H1 (cell line): ENCODE results near the gene RPS25. TPM values are rescaled to one million over a fixed set of nuclear protein-coding genes. Genes with fewer than 3 reads are reported as not detected.
A peak's percentile ranks its signal among the peaks of the same experiment; 100 is the strongest.

Source experiments
- CTCF ChIA-PET: fragments of 300-600 bp; sonication (Branson Sonifier 250); formaldehyde crosslinking; loops from one replicate; lab custom pipeline; 2021; ENCODE audit not compliant: partially characterized antibody; lab: Charles Lee
- POLR2A ChIA-PET: fragments of 300-600 bp; sonication (Branson Sonifier 250); formaldehyde crosslinking; loops from one replicate; lab custom pipeline; 2021; ENCODE audit warnings: inconsistent platforms; ENCODE audit not compliant: partially characterized antibody; lab: Charles Lee
- DNase-seq, 2 experiments: peaks; one replicate each; pipeline versions ENCODE4 v3.0.0 to v3.0.0-alpha.2; 2010 to 2022; ENCODE audit warnings: low spot score in 2 of 2, low read depth in 1 of 2, mixed read lengths in 1 of 2
- FAIRE-seq: peaks from 2 replicates; lab custom pipeline; 2011; peaks lifted over from hg19 to GRCh38; lab: Jason Lieb, UNC
- H2AFZ ChIP-seq: 2 replicates; pipeline ENCODE4 v1.8.1; 2012; ENCODE audit warnings: low read length, inconsistent platforms
- H2AK5ac ChIP-seq: 2 replicates; pipeline ENCODE4 v1.6.1; 2013; ENCODE audit warnings: low read depth, low read length
- H2BK120ac ChIP-seq: replicated peaks from 2 replicates; pipeline ENCODE3; 2013; ENCODE audit warnings: low read depth, low read length, inconsistent platforms
- H2BK12ac ChIP-seq: 2 replicates; pipeline ENCODE4 v1.6.1; 2013; ENCODE audit warnings: low read depth, low read length
- H2BK15ac ChIP-seq: 2 replicates; pipeline ENCODE4 v1.6.1; 2013; ENCODE audit warnings: low read length
- H2BK20ac ChIP-seq: 2 replicates; pipeline ENCODE4 v1.6.1; 2013; ENCODE audit warnings: low read length
- H2BK5ac ChIP-seq: 2 replicates; pipeline ENCODE4 v1.6.1; 2013; ENCODE audit warnings: low read depth, low read length
- H3K14ac ChIP-seq: 2 replicates; pipeline ENCODE4 v1.6.1; 2013; ENCODE audit warnings: inconsistent platforms; ENCODE audit not compliant: insufficient read length
- H3K18ac ChIP-seq: 2 replicates; pipeline ENCODE4 v1.6.1; 2013; ENCODE audit warnings: low read length; ENCODE audit errors: extremely low read depth
- H3K23ac ChIP-seq: 2 replicates; pipeline ENCODE4 v1.6.1; 2013; ENCODE audit warnings: inconsistent platforms; ENCODE audit not compliant: insufficient read length
- H3K23me2 ChIP-seq: 2 replicates; pipeline ENCODE4 v1.6.1; 2013; ENCODE audit warnings: low read depth, low read length
- H3K27ac ChIP-seq: 2 replicates; pipeline ENCODE4 v1.6.1; 2011; ENCODE audit warnings: low read depth, low read length, inconsistent platforms
- H3K27me3 ChIP-seq, 4 experiments: replicated peaks in 1 of 4; 1 replicate in 1 of 4; 2 replicates in 3 of 4; pipeline versions ENCODE4 v1.6.1 to v1.8.1; 2011 to 2013; ENCODE audit warnings: low read length in 3 of 4, mild to moderate bottlenecking in 3 of 4, inconsistent platforms in 2 of 4, mixed read lengths in 2 of 4, moderate library complexity in 1 of 4; ENCODE audit not compliant: control insufficient read depth in 3 of 4, insufficient read depth in 3 of 4; ENCODE audit errors: extremely low read depth in 1 of 4
- H3K36me3 ChIP-seq, 4 experiments: 2 replicates each; pipeline versions ENCODE4 v1.6.1 to v1.8.1; 2011 to 2013; ENCODE audit warnings: mild to moderate bottlenecking in 4 of 4, low read length in 3 of 4, moderate library complexity in 2 of 4, control low read depth in 1 of 4, inconsistent platforms in 1 of 4; ENCODE audit not compliant: insufficient read depth in 4 of 4, control insufficient read depth in 2 of 4
- H3K4ac ChIP-seq: replicated peaks from 2 replicates; pipeline ENCODE3; 2013; ENCODE audit warnings: low read length, low read depth, mixed read lengths, inconsistent platforms; ENCODE audit not compliant: insufficient read length
- H3K4me1 ChIP-seq, 4 experiments: replicated peaks in 1 of 4; 1 replicate in 1 of 4; 2 replicates in 3 of 4; pipeline versions ENCODE4 v1.6.1 to v1.8.1; 2011 to 2013; ENCODE audit warnings: low read length in 3 of 4, inconsistent platforms in 2 of 4, mixed read lengths in 1 of 4; ENCODE audit not compliant: insufficient read depth in 4 of 4, control insufficient read depth in 3 of 4
- H3K4me2 ChIP-seq, 2 experiments: 2 replicates each; pipeline versions ENCODE4 v1.6.1 to v1.8.1; 2011 to 2013; ENCODE audit warnings: low read depth in 2 of 2, low read length in 2 of 2, control low read depth in 1 of 2, inconsistent platforms in 1 of 2, mild to moderate bottlenecking in 1 of 2; ENCODE audit not compliant: insufficient read depth in 1 of 2
- H3K4me3 ChIP-seq, 4 experiments: fragments of 200-600, 300-600 bp in 1 of 4; sonication (generic), shearing (Covaris generic), sonication (Bioruptor Twin) in 1 of 4; 2 replicates each; pipeline versions ENCODE4 v1.5.1 to v1.8.1; 2011 to 2016; ENCODE audit warnings: low read length in 4 of 4, low read depth in 3 of 4, control low read depth in 2 of 4, inconsistent platforms in 2 of 4, mild to moderate bottlenecking in 2 of 4, mixed read lengths in 1 of 4, moderate library complexity in 1 of 4; ENCODE audit not compliant: insufficient read depth in 2 of 4; ENCODE audit errors: extremely low read depth in 1 of 4
- H3K56ac ChIP-seq: replicated peaks from 2 replicates; pipeline ENCODE3; 2013; ENCODE audit warnings: low read depth, mild to moderate bottlenecking, mixed read lengths, low read length, inconsistent platforms; ENCODE audit not compliant: insufficient read length
- H3K79me1 ChIP-seq: 2 replicates; pipeline ENCODE4 v1.6.1; 2013; ENCODE audit warnings: low read depth, low read length, control low read depth
- H3K79me2 ChIP-seq, 2 experiments: 2 replicates each; pipeline versions ENCODE4 v1.6.1 to v1.8.1; 2012 to 2013; ENCODE audit warnings: low read length in 2 of 2, mild to moderate bottlenecking in 2 of 2, inconsistent platforms in 1 of 2; ENCODE audit not compliant: insufficient read depth in 2 of 2, control insufficient read depth in 1 of 2
- H3K9ac ChIP-seq, 4 experiments: replicated peaks in 1 of 4; 1 replicate in 1 of 4; 2 replicates in 3 of 4; pipeline versions ENCODE4 v1.6.1 to v1.8.1; 2011 to 2013; ENCODE audit warnings: low read depth in 3 of 4, low read length in 3 of 4, control low read depth in 2 of 4, mild to moderate bottlenecking in 2 of 4, moderate library complexity in 2 of 4, inconsistent platforms in 1 of 4; ENCODE audit errors: extremely low read depth in 1 of 4
- H3K9me3 ChIP-seq, 2 experiments: 2 replicates each; pipeline versions ENCODE4 v1.6.1 to v1.8.1; 2012 to 2013; ENCODE audit warnings: mild to moderate bottlenecking in 2 of 2, moderate library complexity in 2 of 2, control low read depth in 1 of 2, inconsistent platforms in 1 of 2, low read depth in 1 of 2, low read length in 1 of 2, mixed read lengths in 1 of 2; ENCODE audit not compliant: insufficient read depth in 2 of 2
- H4K20me1 ChIP-seq, 2 experiments: replicated peaks in 1 of 2; 2 replicates each; pipeline versions ENCODE3 to v1.8.1; 2011 to 2013; ENCODE audit warnings: inconsistent platforms in 2 of 2, low read length in 2 of 2, mild to moderate bottlenecking in 1 of 2; ENCODE audit not compliant: insufficient read depth in 2 of 2, control insufficient read depth in 1 of 2
- H4K5ac ChIP-seq: 2 replicates; pipeline ENCODE4 v1.6.1; 2013; ENCODE audit warnings: low read length, low read depth, mixed read lengths, inconsistent platforms; ENCODE audit not compliant: insufficient read length
- H4K8ac ChIP-seq: 2 replicates; pipeline ENCODE4 v1.8.0; 2013; ENCODE audit warnings: mild to moderate bottlenecking, moderate library complexity, low read length, inconsistent platforms; ENCODE audit not compliant: insufficient read depth; ENCODE audit errors: extremely low read depth
- H4K91ac ChIP-seq: replicated peaks from 2 replicates; pipeline ENCODE3; 2013; ENCODE audit warnings: low read length, mixed read lengths, inconsistent platforms; ENCODE audit not compliant: insufficient read length
- GTF2F1 ChIP-seq: IDR thresholded peaks from 2 replicates; pipeline ENCODE4 v1.6.1; 2012; ENCODE audit warnings: low read depth, low read length, improper control_type of control experiment, borderline replicate concordance
- JUN ChIP-seq: IDR thresholded peaks from 2 replicates; pipeline ENCODE4 v1.6.1; 2011; ENCODE audit warnings: low read depth, mild to moderate bottlenecking, improper control_type of control experiment, low read length
- JUND ChIP-seq: IDR thresholded peaks from 2 replicates; pipeline ENCODE4 v1.6.1; 2011; ENCODE audit warnings: mild to moderate bottlenecking, improper control_type of control experiment, low read length
- NANOG ChIP-seq: IDR thresholded peaks from 2 replicates; pipeline ENCODE4 v1.6.1; 2011; ENCODE audit warnings: low read length, low read depth, mild to moderate bottlenecking, inconsistent platforms; ENCODE audit not compliant: insufficient read depth, poor library complexity, severe bottlenecking
- SIN3A ChIP-seq, 2 experiments: IDR thresholded peaks in 1 of 2; conservative IDR thresholded peaks in 1 of 2; 2 replicates each; pipeline ENCODE4 v1.6.1; 2011 to 2012; ENCODE audit warnings: low read length in 2 of 2, improper control_type of control experiment in 1 of 2, low read depth in 1 of 2, mild to moderate bottlenecking in 1 of 2
- TEAD4 ChIP-seq: IDR thresholded peaks from 2 replicates; pipeline ENCODE4 v1.6.1; 2012; ENCODE audit warnings: low read depth, low read length, inconsistent platforms, mixed read lengths
- WGBS, 2 experiments: shearing (Covaris generic) in 1 of 2; methylation state at CpG; one replicate each; pipeline versions ENCODE4 v1.1.6 to v1.1.7; 2013 to 2015; ENCODE audit warnings: low lambda C conversion rate in 2 of 2, mixed read lengths in 2 of 2, inconsistent platforms in 1 of 2, low coverage in 1 of 2, missing lambda C conversion rate in 1 of 2; ENCODE audit not compliant: insufficient replicate concordance in 2 of 2, insufficient coverage in 1 of 2, insufficient read length in 1 of 2; ENCODE audit errors: extremely low coverage in 1 of 2, missing lambda C conversion rate in 1 of 2; 5-methylcytosine and 5-hydroxymethylcytosine counted together
- polyA plus RNA-seq, 7 experiments: library from polyadenylated mRNA; depleted of rRNA in 3 of 7; stranded (reverse) in 5 of 7; unstranded in 2 of 7; fragments of >200 nt in 5 of 7; fragments of 200-250 nt in 2 of 7; gene quantifications; 1 replicate in 5 of 7; 2 replicates in 1 of 7; 4 replicates in 1 of 7; pipeline versions ENCODE4 v1.2.1 to v1.2.3, GENCODE V29; 2011 to 2013; ENCODE audit warnings: missing spikeins in 2 of 7, mixed read lengths in 2 of 7
- total RNA-seq: library from RNA; stranded (reverse); fragmentation: NEBNext Ultra II Directional; extraction: Animal tissue kit (Norgen Biotek cat#: 25700); gene quantifications from 2 replicates; pipeline ENCODE4 v1.2.1, GENCODE V29; 2021
- TF ChIP-seq, protein P1 (sequence below): IDR thresholded peaks from 2 replicates; pipeline ENCODE4 v1.6.1; 2011; ENCODE audit warnings: low read depth, mild to moderate bottlenecking, low read length; ENCODE audit not compliant: insufficient read depth
- TF ChIP-seq, protein P2 (sequence below): IDR thresholded peaks from 2 replicates; pipeline ENCODE4 v1.6.1; 2012; ENCODE audit warnings: low read length, inconsistent platforms

The RPS25 gene
- total and polyA plus RNA-seq, 2 of the 8 experiments (the other 6 are each of a cell fraction or from before 2014, with no cell fraction given) = 1,525 to 1,643 TPM

DNA sequence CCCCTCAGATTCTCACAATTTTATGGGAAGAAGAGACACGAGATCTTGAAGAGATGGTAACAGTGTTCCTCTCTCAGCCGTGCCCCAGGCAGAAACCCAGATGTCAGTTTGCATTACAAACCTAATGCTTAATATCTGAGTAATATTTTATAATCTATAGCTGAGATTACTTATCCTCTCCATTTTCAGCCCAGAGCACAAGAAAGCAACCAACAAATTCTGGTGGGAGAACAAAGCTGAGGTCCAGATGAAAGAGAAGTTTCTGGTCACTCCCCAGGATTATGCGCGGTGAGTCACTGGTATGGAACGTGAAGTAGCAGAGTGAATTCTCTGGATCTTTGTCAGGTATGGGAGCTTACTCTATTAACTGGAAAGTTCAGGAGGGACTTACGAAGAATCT lies 19.3 kb downstream of the RPS25 start:
- ChIA-PET CTCF (interaction anchor here (0.9 to 1.5 kb wide), 2 partner anchors 11 to 14 kb away, joined by 3 to 4 read pairs; no protein-coding TSS in a partner anchor), POLR2A (interaction anchor here (0.7 to 15.2 kb wide), 14 partner anchors 14 to 170 kb away, joined by 3 to 264 read pairs (median 4); partner anchors contain the start of genes RPS25 and TRAPPC4)
- H3K18ac ChIP-seq = peak overlapping the region; percentile 85; the same call in 1 of the 2 replicates
- peaks cover 12% of the 10 kb centered on the region for H3K23me2 ChIP-seq
- no peaks in the 10 kb centered on the region for H3K9me3 ChIP-seq
- no peaks in the 10 kb centered on the region for H4K20me1 ChIP-seq
- peaks cover 0 to 6% (median under 1%) of the 10 kb centered on the region in 4 experiments; a peak in 2 of 7 replicates for H3K4me1 ChIP-seq
- H3K14ac ChIP-seq = no peak overlapping the region
- H3K4ac ChIP-seq = no peak overlapping the region
- H2BK120ac ChIP-seq = no peak overlapping the region
- TF ChIP-seq JUN (peak; percentile 56; the same call in 1 of the 2 replicates), TEAD4 (0 out of 2 replicates have a peak, but pooled peaks have one; percentile 33), SIN3A (conservative IDR thresholded peaks at IDR 0.05 in 1 of 2, IDR thresholded peaks at IDR 0.05 in 1 of 2; ENCODE audit: low read depth in 1 of 2, low read length in 2 of 2) (peak in 1 of 2 experiments; percentile 2; a peak in 1 of 4 replicates), NANOG (no peak), JUND (peak; percentile 98), GTF2F1 (no peak)
- TF ChIP-seq, protein P1, sequence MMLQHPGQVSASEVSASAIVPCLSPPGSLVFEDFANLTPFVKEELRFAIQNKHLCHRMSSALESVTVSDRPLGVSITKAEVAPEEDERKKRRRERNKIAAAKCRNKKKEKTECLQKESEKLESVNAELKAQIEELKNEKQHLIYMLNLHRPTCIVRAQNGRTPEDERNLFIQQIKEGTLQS = peak; percentile 23; the same call in 1 of the 2 replicates
- TF ChIP-seq, protein P2, sequence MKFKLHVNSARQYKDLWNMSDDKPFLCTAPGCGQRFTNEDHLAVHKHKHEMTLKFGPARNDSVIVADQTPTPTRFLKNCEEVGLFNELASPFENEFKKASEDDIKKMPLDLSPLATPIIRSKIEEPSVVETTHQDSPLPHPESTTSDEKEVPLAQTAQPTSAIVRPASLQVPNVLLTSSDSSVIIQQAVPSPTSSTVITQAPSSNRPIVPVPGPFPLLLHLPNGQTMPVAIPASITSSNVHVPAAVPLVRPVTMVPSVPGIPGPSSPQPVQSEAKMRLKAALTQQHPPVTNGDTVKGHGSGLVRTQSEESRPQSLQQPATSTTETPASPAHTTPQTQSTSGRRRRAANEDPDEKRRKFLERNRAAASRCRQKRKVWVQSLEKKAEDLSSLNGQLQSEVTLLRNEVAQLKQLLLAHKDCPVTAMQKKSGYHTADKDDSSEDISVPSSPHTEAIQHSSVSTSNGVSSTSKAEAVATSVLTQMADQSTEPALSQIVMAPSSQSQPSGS = 0 out of 2 replicates have a peak, but pooled peaks have one; percentile 28
- H3K27me3 ChIP-seq = no peaks in the 10 kb centered on the region
- no peak overlapping the region for H2AK5ac ChIP-seq
- peak overlapping the region; percentile 84 to 97 (median 90) for H3K4me3 ChIP-seq
- H2BK15ac ChIP-seq = no peak overlapping the region
- H3K23ac ChIP-seq = no peak overlapping the region
- peak overlapping the region; percentile 78 for H4K5ac ChIP-seq
- H3K9ac ChIP-seq = peak overlapping the region; percentile 78 to 82 (median 81)
- peaks cover 3 to 32% (median 19%) of the 10 kb centered on the region in 4 experiments; a peak in 7 of 8 replicates for H3K36me3 ChIP-seq
- no peak overlapping the region for H2BK20ac ChIP-seq
- no peak for DNase-seq
- peak; percentile 45 for FAIRE-seq
- peaks cover 7% of the 10 kb centered on the region for H3K79me1 ChIP-seq
- peak overlapping the region; percentile 45; the same call in 1 of the 2 replicates for H2BK12ac ChIP-seq
- H3K27ac ChIP-seq = peak overlapping the region; percentile 70
- no peak overlapping the region for H4K91ac ChIP-seq
- no peak overlapping the region for H3K56ac ChIP-seq
- H2BK5ac ChIP-seq = peak overlapping the region; percentile 93; the same call in 1 of the 2 replicates
- H2AFZ ChIP-seq = no peak overlapping the region
- H3K4me2 ChIP-seq = peak overlapping the region; percentile 95 to 100
- H4K8ac ChIP-seq = no peak overlapping the region
- WGBS, 2 experiments = 43% methylated on average over 6 of the region's 6 CpGs; no CpG with 5 or more reads in 1 of the 2 experiments
- H3K79me2 ChIP-seq = peaks cover 0 to 43% of the 10 kb centered on the region in 2 experiments; a peak in 3 of 4 replicates
